GM19452 (cell line): ENCODE results near the gene PRDM8.
A peak's percentile ranks its signal among the peaks of the same experiment; 100 is the strongest.
"Not testable (repeated sequence)": the region's sequence is repeated elsewhere in the genome, so short reads cannot be mapped to it uniquely, and the experiment has no call there.

Source experiments
- ATAC-seq: cut with Tn5 transposase; IDR thresholded peaks from one replicate; pipeline ENCODE4 v1.9.1; 2021; ENCODE audit not compliant: unreplicated experiment

PRDM8 gene

DNA sequence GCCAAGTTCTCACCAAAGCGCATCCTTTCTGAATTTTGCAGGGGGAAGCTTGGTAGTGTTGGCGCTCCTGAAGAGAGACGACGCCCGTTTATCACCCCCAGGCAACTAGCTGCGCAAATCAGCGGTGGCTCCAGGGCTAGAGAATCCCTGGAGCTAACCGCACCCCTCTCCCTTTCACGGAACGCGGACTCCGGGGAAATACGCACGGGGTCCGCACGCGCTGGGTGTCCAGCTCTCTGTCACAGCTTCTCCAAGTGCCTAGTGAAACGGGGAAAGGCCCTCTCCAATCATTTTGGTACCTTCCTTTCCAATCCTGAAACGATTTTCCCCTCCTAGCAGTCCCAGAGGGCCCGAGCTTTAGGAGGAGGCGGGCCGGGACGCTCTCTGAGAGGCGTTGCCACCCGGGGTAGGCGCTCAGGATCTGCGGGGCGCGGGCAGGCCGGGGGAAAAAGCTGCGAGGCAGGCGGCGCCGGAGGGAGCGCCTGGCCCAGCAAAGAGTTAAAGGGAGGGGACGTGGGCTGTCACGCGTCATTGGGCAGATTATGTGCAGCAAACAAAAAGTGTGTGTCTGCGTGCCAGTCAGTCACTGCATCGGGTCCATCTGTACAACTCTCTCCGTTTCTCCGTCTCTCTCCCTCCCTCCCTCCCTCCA lies at the start of gene PRDM8:
Gene PRDM8, plus strand, starts transcription at position 582 of the 652 bp plus-strand sequence. CDS start 2,578 bp downstream, outside the sequence.
- no peak for ATAC-seq

DNA sequence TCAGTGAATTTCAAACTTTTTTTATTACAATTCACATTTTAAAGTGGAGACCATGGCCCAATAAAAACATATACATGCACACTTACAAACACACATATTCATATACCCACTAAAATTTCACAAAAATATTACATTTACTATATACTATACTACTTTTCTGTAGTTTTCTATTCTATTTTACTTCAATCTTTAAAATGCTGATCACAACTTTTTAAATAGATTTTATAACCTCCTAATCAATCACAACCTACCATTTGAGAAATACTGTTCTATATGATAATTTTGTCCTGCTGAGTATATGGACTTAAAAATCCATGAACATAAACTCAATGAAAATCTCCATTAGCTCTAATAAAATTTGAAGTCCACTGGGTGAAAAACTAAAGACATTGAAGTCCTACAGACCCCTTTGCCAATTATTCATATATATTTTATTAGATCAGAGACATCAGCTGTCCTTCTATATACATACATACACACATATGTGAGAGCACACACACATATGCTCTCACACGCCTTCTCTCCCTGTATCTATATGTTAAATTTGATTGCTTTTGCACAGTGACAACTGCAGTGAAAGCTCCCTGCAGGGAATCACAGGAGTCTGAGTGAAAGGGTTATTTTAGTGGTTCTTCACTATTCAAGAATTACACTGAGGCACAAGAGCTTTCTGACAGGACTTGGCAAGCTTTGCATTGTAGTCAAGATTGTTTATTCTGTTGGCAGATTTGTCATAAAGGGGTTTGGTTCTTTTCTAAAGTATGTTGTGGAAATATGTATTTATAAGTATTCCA lies 46.7 kb upstream of the PRDM8 start:
- no peak for ATAC-seq

DNA sequence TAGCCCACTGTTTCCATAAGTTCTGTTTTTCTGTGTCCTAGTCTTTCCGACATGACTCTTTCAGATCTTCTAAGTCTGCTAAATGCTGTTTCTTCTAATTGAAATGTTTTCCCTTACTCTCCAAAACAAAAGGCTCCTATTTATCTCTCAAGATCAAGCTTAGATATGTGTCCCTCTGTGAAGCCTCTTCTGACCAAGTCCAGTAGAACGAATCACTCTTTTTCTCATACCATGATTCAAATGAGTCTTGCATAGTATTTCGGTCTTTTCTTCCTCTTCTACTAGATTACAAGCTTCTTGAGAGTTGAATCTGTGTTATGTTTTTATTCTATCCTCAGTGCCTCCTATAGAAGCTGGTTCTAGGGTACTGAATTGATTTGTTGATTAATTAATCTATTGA lies 45.3 kb upstream of the PRDM8 start:
- ATAC-seq = no peak

DNA sequence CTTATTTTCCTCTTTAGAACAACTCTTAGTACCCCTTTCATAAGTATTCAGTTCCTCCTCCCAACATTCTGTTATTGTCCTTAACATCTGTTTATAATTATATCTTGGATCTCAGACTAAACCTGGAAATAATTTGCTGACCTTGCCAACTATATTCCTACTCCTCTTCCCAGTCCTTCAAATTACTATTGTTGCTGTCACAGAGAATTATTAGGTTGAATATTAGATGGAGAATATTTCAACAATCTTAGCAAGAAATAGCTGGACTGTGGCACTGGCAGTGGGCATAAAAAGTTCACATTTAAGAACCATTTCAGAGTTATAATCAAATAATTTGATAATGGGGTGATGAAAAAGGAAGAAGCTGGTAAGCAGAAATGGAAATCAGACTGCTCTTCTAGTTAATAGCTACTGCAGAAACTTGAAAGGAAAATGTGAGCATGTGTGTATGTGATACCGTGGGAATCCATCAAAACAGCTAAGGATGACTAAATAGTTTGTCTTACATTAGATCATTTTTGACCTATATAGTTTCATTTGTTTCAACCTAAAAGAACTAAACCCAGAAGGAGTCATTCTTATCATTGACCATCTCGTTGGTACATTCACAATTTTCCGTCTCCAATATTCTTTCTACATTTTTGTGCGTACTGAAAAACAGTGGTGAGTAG lies 43.3 kb upstream of the PRDM8 start:
- no peak for ATAC-seq

DNA sequence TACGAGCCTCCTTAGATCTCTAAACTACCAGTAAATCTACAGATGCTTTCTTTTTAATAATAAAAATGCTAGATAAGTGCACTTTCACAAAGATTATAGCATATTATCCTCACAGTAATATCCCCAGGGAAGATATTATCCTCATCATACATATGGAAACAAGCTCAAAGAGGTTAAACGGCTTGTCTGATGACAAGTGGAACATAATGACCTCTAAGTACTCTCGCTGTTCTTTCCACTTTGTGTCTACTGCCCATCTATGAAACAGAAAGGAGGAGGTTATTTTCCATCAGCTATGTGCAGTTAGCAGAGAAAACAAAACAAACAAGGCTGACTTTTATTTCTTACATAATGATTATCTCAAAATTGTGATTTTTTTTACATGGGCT lies 42.8 kb upstream of the PRDM8 start:
- no peak for ATAC-seq

- ATAC-seq = no peak
Measured at GRCh38 chr4:80155316-80155982, 41.9 kb upstream of the PRDM8 start.

DNA sequence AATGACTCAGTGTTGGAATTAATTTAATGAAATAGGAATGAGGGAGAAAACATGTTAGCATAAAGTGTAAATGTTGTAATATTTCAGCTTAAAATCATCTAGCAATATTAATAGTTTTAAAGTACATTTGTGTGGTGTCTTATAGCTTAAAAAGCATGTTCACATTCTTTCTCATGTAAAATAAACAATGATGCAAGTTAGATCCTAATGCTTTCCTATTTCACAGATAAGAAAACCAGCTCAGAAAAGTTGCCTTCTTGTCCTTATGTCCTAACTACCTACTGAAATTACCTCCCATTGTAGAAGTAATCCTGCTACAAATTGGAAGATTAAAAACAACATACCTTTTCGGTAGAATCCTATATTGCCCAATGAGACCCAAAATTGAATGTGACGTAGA lies 40.9 kb upstream of the PRDM8 start:
- ATAC-seq = no peak

DNA sequence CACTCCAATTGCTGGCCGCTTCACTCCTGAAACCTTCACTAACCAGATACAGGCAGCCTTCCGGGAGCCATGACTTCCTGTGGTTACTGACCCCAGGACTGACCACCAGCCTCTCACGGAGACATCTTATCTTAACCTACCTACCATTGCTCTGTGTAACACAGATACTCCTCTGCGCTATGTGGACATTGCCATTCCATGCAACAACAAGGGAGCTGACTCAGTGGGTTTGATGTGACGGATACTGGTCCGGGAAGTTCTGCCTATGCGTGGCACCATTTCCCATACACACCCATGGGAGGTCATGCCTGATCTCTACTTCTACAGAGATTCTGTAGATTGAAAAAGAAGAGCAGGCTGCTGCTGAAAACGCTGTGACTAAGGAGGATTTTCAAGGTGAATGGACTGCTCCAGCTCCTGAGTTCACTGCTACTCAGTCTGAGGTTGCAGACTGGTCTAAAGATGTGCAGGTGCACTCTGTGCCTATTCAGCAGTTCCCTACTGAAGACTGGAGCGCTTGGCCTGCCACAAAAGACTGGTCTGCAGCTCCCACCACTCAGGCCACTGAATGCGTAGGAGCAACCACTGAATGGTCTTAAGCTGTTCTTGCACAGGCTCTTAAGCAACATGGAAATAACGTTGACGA lies 35.8 kb upstream of the PRDM8 start:
- ATAC-seq = no peak

DNA sequence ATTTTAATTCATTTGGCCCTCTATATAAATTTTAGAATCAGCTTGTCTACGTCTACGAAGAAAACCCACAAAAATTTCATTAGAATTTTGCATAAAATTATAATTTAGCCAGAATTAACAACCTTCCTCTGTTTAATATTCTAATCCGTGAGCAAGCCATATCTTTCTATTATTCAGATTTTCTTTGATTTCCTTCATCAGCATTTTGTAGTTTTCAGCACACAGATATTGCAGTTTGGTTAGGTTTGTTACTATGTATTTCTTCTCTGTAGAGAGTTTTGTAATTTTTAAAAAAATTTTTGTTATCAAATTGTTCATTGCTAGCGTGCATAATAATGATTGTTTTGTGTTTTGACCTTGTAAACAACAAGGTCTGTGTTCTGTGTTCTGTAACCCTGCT lies 34.9 kb upstream of the PRDM8 start:
- no peak for ATAC-seq

DNA sequence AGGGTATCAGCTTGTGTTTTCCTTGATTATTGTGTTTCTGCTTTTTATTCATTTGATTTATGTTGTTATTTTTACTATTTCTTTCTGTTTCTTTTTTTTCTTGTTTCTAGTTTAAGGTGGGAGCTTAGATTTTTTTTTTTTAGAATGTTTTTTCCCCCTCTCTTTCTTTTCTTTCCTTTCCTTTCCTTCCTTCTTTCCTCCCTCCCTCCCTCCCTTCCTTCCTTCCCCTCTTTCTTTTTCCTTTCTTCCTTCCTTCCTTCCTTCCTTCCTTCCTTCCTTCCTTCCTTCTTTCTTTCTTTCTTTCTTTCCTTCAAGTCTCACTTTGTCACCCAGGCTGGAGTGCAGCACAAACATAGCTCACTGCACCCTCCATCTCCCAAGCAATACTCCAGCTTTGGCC lies 31.4 kb upstream of the PRDM8 start:
- no peak for ATAC-seq

- no peak for ATAC-seq
Measured at GRCh38 chr4:80171251-80171650, 26.1 kb upstream of the PRDM8 start.

DNA sequence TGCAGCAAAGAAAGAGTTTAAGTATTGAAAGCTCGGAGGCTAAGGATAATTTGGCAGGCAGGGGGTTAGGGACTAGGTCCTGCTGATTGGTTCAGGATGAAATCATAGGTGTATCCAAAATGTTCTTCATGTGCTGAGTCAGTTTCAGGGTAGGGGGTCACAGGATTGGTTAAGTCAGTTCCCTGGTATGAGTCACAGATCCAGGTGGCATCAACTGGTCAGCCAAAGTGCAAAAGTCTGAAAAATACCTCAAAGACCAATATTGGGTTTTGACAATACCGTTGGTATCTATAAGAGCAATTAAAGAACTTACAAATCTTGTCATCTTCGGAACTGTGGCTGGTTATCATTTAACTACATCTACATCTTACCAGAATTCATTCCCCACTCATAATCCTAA lies 25.6 kb upstream of the PRDM8 start:
- no peak for ATAC-seq

GRCh38 chr4:80172203-80172602 lies 25.1 kb upstream of the PRDM8 start:
- peak; percentile 55 for ATAC-seq

- ATAC-seq = peak; percentile 84
Measured at GRCh38 chr4:80173401-80173800, 23.9 kb upstream of the PRDM8 start.

DNA sequence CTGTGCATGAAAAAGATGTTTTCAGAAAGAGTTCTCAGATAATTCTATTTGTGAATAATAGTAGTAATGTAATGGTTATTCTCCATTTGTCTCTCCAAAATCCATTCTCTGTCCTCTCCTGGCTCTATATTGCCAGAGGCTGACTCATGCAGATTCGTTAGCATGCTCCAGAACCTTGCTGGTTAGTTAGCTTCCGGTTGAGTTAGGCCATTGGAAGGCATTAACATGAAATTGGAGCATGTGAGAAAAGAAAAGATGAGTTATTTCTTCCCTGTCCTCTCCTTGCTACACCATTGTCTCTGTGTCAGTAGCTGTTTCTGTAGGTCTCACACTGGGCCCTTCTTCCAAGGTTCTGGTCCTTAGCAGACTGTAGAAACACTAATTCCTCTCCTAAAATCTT lies 23.5 kb upstream of the PRDM8 start:
- peak; percentile 12 for ATAC-seq

DNA sequence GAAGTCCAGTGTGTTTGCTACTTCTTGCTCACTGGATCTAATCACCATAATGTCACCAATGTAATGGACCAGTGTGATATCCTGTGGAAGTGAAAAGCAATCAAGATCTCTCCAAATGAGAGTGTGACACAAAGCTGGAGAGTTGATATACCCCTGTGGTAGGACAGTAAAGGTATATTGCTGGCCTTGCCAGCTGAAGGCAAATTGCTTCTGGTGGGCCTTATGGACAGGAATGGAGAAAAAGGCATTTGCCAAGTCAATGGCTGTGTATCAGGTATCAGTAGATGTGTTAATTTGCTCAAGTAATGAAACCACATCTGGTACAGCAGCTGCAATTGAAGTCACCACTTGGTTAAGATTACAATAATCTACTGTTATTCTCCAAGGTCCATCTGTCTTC lies 19.5 kb upstream of the PRDM8 start:
- not testable (repeated sequence) for ATAC-seq

GRCh38 chr4:80178964-80179363 lies 18.3 kb upstream of the PRDM8 start:
- no peak for ATAC-seq

DNA sequence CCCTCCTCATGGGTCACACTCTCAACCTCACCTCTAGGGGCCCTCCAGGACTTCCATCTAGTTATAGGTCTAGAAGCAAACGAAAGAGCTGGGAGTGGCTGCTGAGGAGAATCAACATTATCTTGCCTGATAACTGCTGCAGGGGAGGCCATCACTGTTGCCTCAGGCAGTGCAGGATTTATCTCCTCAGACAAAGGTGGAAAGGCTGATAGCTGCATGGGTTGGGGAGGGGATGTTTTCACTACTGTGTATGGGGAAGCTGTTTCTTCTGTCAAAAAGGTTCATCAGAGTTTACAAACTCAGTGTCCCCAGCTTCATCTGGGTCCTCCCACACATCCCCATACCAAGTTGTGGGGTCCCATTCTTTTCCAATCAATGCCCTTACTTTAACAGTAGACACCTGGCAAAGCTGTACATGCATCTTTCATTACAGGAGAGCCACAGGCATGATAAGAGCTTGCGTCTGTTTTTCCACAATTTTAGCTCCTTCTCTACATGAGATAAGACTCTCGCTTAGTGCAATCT lies 17.6 kb upstream of the PRDM8 start:
- no peak for ATAC-seq

GRCh38 chr4:80180743-80181142 lies 16.6 kb upstream of the PRDM8 start:
- ATAC-seq = no peak

- no peak for ATAC-seq
Measured at GRCh38 chr4:80182237-80182866, 15.0 kb upstream of the PRDM8 start.
